GM18861 (cell line): ENCODE results near the gene LARP1B.
A peak's percentile ranks its signal among the peaks of the same experiment; 100 is the strongest.
"Not testable (repeated sequence)": the region's sequence is repeated elsewhere in the genome, so short reads cannot be mapped to it uniquely, and the experiment has no call there.

Experiments used
- ATAC-seq: cut with Tn5 transposase; IDR thresholded peaks from one replicate; pipeline ENCODE4 v1.9.1; 2021; ENCODE audit not compliant: unreplicated experiment

Gene LARP1B

DNA sequence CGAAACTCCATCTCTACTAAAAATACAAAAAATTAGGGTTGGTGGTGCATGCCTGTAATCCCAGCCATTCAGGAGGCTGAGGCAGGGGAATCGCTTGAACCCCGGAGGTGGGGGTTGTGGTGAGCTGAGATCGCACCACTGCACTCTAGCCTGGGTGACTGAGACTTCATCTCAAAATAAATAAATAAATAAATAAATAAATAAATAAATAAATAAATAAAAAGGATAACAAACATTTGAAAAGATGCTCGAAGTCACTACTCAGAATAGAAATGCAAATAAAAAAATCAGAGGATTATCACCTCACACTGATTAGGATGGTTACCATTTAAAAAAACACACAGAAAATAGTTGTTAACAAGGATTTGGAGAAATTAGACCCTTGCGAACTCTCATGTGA, 73.8 kb downstream of the LARP1B start:
- no peak for ATAC-seq

DNA sequence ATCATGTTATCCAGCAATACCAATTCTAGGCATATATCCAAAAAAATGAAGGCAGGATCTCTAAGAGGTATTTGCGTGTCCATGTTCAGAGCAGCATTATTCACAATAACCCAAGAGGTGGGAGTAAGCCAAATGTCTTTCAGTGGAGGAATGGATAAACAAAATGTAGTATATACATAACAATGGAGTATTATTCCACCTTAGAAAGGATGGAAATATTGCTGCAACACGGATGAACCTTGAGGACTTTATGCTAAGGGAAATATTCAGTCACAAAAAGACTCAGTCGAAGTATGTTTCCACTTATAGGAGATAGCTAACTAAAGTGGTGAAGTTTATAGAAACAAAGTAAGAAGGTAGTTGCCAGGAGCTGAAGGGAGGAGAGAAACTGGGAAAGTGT, 74.3 kb downstream of the LARP1B start:
- ATAC-seq = no peak

DNA sequence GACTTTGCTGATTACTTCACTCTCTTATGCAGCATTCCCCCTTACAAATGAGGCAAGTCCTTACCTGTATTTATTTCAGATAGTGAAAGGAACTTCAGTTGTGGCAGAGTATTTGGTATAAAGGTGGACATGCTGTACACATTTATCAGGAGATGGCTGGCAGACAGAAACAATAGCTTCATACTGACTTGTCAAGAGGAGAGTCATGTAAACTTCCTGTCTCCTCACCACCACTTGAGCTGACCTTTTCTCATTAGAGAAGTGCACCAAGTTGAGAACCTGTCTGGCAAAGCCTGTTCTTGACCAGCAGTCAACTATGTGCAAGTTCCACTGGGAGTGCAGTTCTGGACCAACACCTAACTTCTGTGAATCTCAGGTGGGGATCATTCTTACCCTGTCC, 80.8 kb downstream of the LARP1B start:
- ATAC-seq = no peak

DNA sequence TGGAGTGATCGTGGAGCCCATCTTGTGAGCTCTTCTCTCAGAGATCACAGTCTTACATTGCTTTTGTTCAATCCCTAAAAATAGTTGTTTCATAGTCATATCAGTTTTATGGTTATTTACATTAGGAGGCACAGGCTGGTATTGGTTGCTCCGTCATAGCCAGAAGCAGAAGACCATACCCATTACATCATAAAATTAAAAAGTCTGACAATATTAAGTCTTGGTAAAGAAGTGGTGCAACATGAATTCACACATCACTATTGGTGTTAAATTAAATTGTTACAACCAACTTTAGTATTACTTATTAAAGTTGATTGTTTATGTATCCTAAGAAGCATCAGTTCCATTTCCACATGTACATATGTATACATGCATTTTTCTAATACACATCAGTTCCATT, 84.6 kb downstream of the LARP1B start:
- no peak for ATAC-seq

DNA sequence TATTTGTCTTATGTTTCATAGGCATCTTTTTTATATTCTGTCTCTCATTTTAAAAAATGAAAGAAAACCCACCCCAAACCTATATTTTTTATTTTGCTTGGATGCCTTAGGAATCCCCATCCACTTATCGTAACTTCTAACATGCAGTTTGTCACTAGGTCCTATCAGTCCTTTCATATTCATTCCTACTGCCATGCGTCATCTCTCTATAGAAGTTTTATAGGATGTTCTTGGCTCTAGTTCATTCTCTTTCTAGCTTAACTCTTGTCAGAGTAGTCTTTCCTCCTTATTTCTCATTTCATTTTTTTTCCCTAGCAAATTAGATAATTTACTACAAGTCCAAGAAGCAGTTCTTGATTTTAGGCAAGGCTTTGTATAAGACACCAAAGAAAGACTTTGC, 92.7 kb downstream of the LARP1B start:
- no peak for ATAC-seq

DNA sequence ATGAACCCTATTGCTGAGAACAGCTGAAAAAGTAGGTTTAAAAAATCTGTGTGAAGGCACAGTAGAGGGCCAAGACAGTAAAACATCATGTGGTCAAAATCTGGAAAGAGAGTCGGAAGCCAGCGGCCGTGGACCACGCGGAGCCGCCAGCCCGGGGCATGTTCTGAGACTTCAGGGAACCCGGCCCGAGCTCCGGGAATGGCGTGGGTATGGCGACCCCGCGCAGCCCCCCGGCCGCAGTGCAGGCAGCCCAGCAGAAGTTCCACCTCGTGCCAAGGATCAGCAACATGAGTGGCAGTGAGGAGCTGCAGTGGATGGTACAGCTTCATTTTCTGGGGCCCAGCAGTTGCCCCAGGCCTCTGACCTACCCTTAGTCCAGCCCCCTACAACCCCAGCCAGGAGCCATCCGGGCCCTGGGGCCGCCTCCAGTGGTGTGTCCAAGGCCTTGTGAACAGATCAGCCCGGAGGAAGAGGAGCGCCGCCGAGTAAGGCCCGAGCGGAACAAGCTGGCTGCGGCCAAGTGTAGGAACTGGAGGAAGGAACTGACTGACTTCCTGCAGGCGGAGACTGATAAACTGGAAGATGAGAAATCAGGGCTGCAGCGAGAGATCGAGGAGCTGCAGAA, 94.2 kb downstream of the LARP1B start:
- no peak for ATAC-seq

DNA sequence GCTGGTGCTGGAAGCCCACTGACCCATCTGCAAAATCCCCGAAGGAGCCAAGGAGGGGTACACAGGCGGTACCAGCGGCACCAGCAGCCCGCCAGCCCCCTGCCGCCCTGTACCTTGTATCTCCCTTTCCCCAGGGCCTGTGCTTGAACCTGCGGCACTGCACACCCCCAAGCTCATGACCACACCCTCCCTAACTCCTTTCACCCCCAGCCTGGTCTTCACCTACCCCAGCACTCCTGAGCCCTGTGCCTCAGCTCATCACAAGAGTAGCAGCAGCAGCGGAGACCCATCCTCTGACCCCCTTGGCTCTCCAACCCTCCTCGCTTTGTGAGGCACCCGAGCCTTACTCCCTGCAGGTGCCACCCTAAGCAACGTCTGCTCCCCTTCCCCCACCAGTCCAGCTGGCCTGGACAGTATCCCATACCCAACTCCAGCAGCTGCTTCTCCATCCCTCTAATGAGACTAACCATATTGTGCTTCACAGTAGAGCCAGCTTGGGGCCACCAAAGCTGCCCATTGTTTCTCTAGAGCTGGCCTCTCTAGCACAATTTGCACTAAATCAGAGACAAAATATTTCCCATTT, 94.9 kb downstream of the LARP1B start:
- ATAC-seq = no peak

DNA sequence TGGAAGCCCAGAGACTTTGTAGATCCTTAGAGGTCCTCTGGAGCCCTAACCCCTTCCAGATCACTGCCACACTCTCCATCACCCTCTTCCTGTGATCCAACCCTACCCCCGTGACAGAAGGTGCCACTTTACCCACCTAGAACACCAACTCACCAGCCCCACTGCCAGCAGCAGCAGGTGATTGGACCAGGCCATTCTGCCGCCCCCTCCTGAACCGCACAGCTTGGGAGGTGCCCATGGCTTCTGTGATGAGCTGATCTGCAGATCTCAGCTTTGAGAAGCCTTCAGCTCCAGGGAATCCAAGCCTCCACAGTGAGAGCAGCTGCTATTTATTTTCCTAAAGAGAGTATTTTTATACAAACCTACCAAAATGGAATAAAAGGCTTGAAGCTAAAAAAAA, 95.4 kb downstream of the LARP1B start:
- ATAC-seq = not testable (repeated sequence)

DNA sequence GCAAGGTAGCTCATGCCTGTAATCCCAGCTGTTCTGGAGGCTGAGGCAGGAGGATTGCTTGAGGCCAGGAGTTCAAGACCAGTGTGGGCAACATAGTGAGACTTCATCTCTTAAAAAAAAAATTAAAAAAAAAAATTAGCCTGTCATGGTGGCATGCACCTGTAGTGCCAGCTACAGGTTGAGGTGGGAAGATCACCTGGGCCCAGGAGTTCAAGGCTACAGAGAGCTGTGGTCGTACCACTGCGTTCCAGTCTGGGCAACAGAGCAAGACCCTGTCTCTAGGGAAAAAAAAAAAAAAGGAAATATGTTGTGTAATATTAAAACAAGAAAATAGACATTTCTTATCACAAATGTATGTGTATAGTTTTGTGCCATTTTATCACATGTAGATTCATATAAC, 97.8 kb downstream of the LARP1B start:
- ATAC-seq = no peak

DNA sequence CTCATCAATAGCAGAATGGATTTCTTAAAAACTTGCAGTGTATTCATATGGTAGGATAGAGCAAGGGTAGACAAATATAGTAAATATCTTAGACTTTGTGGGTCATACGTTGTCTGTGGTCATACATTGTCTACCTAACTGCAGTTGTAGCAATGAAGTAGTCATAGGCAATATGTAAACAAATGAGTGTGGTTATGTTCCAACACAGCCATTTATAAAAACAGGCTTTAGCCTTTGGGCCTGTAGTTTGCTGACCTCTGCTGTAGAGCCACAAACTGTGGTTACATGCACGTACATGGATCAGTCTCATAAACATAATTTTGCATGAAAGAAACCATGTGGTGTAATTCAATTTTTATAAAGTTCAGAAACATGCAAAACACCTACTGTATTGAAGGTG, 98.9 kb downstream of the LARP1B start:
- no peak for ATAC-seq

DNA sequence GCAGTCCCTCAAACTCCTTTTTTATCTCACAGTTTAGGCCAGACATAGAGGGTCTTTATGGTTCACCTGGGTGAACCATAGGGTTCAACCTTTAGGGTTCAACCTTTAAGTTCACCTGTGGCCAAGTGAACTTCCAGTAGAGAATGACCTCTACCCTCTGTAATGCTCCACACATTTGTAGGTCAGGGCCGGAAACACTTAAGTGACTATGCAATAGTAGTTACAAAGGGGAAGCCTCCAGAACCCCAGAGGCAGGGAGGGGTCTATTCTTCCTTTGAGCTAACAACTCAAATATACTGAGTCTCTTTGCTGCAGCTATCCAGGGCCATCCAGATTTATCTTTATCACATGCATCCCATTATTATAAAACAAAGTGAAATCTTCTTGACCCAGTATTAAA, 100.0 kb downstream of the LARP1B start:
- ATAC-seq = no peak

DNA sequence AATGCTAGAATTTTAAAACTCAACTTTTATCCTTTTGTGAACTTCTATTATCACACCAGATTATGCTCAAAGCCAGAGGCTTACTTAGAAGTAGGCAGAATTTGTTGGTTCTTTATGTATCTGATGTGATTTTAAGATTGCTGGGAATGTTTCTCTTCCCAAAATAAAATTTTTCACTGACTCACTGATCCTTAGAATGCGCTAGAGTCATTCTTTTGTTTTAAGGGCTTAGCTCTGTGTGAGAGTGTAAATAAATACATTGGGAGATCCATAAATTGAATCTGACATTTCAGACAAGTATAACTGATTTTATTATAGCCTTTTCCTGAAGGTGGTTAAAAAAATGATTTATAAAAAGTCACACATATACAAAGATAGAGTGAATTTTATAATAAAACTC, 101.3 kb downstream of the LARP1B start:
- no peak for ATAC-seq

DNA sequence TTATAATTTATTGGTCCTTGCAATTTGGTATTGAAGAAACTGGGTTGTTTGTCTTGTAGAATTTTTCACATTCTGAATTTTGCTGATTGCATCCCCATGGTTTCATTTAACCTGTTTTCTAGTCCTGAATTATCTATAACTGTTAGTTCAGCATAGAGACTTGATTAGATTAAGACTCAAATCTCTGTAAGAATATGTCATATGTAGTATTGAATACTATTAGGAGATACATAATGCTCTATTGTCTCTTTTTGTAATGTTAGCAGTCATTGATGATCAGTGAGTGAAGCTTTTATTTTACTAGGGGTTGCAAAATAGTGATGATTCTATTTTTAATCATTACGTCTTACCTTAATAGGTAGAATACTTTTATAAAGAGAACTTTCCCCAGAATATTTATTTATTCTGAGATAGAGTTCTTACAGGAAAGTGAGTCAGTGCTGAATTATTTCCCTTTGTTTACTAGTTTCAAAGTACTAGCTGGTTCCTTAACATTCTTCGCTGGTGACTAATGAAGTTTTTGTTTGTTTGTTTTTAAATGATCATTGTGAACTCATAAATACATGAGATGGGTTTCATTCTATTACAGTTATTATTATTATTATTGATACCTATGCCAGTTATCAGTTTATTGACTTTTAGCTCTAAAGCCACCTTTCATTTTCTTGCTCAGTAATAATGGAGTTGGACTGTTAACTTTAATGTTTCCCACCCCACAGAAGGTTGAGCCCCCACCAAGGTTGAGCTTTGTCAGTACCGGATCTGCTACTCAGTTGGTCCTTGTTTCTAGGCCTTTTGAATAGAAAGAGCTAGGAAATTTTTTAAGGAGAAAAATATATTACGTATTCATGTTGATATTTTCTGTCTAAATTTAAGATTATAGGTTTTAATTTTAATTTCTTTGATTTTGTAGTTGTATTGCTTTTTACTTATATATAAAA, 102.3 kb downstream of the LARP1B start:
- ATAC-seq = no peak

DNA sequence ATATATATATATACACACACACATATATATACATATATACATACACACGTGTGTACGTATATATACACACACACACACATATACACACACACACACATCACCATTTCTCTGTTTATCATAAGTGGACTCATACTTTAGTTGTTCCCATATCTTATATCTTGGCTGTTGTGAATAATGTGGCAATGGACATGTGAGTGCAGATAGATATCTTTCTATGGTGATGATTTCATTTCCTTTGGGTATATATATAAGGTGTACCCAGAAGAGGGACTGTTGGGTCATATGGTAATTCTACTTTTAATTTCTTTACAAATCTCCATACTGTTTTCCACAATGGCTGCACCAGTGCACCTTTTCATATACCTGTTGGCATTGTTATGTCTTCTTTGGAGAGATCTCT, 105.9 kb downstream of the LARP1B start:
- no peak for ATAC-seq

DNA sequence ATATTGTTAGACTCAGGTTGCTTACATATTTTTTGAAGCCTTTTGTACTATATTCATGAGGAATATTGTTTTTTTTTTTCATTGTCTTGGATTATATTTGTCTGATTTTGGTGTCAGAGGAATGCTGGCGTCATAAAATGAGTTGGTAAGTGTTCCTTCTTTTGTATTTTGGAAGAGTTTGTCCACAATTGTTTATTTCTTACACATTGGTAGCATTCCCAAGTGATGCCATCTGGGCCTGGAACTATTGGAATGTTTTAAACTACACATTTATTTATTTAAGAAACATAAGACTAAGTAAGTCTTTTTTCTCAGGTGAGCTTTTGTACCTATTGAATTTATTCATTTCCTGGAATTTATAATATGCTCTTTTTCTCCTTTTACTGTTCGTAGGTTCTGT, 107.6 kb downstream of the LARP1B start:
- ATAC-seq = no peak

DNA sequence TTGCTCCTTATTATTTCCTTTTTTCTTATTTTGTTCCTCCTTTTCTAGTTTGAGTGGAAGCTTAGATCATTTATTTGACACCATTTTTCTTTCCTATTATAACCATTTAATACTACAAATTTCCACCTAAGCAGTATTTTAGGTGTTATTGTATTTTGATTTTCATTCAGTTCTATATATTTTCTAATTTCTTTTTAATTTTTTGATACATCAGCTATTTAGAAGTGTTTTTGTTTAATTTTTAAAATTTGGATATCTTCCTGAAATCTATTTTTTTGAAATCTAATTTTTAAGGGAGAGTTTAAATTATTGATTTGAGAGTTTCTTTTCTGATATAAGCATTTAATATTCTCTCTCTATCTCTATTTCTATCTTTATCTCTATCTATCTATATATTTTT, 108.1 kb downstream of the LARP1B start:
- ATAC-seq = no peak

DNA sequence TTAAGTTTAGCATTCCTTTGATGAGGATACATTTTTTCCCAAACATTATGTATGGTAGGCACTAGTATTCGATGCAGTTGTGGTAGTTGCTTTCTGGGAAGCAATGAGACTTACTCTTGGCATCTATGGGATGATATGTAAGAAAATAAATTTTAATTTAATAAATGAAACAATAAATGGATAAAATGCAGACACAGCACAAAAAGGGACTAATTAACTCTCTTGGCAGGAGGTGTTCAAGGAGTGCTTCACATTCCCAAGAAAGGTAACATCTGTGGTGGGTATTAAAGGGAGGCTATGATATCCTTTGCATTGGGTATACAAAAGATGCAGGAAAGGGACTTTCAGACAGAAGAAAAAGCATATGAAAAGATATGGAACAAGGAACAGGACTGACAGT, 115.5 kb downstream of the LARP1B start:
- no peak for ATAC-seq

DNA sequence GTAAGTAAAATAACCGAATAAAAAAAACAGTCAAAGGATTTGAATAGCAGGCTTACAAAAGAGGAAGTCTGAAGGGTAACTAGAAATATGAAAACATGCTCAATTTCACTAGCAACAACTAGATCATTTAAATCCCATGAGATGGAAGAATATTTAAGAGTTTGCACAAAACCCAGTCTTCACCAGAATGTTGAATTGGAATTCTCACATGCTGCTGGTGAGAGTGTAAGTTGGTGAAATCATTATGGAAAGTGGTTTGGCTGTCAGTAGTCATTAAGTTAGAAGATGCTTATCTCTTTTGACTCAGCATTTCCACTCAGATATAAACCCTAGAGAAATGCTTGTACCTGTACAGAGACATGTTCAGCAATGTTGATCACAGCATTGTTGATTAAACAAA, 116.4 kb downstream of the LARP1B start:
- ATAC-seq = peak; percentile 76

DNA sequence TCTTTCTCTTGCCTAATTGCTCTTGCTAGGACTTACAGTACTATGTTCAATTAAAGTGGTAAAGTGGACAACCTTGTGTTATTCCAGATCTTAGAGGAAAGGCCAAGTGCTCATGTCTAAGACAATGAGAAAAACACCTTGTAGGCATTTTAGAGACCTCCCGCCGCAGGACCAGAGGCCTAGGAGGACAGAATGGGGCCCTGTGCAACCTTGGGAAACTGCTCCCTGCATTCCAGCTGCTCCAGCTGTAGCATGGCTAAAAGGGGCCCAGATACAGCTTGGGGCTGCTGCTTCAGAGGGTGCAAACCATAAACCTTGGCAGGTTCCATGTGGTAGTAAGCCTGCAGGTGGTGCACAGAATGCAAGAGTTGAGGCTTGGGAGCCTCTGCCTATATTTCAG, 125.5 kb downstream of the LARP1B start:
- no peak for ATAC-seq

DNA sequence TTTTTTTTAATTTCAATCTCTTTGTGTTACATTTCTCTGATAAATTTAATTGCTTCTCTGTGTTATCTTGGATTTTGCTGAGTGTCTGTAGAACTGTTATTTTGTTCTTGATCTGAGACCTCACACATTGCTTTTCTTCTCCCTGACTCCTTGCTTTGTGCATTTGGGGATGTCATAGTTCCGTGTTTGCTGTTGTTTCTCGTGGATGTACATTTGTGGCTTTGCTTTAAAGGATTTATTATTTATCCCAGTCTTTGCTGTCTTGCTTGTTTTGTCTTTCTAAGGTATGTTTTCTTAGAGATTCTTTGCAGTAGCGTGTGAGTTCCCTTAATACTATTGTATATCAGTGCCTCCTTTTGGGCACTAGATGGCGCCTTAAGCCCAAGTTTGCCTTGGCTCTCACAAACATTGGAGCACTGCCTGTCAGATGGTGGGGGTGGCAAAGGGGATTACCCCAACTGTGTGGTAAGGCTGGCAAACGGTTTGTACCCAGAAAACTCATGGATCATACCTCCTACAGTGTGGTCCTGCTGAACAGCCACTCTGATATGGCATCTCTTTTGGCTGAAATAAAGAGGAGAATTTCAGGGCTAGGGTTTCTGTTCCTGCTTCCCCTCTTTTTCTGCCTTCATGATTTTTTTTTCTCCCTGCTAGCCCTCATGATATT, 130.1 kb downstream of the LARP1B start:
- ATAC-seq = peak; percentile 99
